ENCODE results near the gene UQCRC1.

Gene UQCRC1

DNA sequence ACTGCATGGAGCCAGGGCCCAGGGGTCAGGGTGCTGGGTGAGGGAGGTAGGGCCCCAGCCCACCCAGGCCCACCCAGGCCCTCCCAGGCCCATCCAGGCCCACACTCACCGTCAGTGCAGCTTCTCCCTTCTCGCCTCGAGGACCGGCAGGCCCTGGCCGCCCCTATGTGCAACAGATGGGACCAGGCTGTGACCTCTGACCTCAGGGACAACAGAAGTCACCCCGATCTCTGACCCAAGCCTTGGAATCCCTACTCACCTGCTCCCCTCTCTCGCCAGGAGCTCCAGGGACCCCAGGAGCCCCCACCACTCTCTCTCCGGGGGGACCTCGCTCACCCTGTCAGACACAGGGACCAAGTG lies 43.1 kb downstream of the UQCRC1 start:
- Histone ChIP-seq H3K4me3 (ENCODE audit: low read depth, low read length) (no peak overlapping the region), H3K4me1 (ENCODE audit: control insufficient read depth, insufficient read depth, low read length) (no peaks in the 10 kb centered on the region), H3K9ac (ENCODE audit: low read depth, low read length) (no peak overlapping the region), H3K9me3 (ENCODE audit: control insufficient read depth, insufficient read depth, low read length) (no peaks in the 10 kb centered on the region), H3K27me3 (ENCODE audit: control insufficient read depth, insufficient read depth, low read length) (no peaks in the 10 kb centered on the region), H3K36me3 (ENCODE audit: control insufficient read depth, insufficient read depth, low read length) (peaks cover 48% of the 10 kb centered on the region)

DNA sequence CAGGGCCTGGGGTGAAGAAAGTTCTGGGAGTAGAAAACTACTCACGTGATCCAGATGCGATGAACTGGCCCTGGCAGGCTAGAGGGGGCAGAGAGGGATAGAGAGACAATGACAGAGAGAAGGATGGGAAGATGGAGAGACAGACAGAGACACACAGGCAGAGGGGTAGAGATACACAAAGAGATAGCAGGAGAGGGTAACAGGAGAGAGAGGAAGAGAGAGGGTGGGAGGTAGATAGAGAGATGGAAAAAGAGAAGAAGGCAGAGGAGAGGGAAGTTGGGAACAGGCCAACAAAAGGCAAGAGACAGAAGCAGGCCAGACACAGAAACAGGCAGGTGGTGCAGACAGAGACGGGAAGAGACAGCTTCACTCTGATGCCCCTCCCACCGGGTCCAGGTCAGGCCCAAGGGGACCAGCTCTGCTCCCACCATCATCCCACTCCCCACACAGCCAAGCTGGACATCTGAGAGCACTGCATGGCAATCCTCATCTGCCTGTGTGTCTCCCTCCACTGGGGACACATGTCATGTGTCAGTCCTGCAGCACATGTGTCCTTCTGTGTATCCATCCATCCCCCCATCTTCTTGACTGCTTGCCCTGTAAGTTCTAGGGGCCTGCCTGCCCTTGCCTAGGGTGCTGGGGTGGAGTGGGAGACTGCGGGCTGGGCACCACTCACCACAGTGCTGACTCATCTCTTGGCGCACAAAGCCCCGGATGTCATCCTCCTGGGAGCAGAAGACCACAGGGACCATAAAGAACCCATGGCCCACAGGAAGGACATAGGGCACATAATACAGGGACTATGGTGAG lies 43.6 kb downstream of the UQCRC1 start:
- Histone ChIP-seq H3K36me3 (ENCODE audit: control insufficient read depth, insufficient read depth, low read length) (peaks cover 42% of the 10 kb centered on the region), H3K27me3 (ENCODE audit: control insufficient read depth, insufficient read depth, low read length) (no peaks in the 10 kb centered on the region), H3K4me3 (ENCODE audit: low read depth, low read length) (no peak overlapping the region), H3K9ac (ENCODE audit: low read depth, low read length) (no peak overlapping the region), H3K4me1 (ENCODE audit: control insufficient read depth, insufficient read depth, low read length) (no peaks in the 10 kb centered on the region), H3K9me3 (ENCODE audit: control insufficient read depth, insufficient read depth, low read length) (no peaks in the 10 kb centered on the region)

DNA sequence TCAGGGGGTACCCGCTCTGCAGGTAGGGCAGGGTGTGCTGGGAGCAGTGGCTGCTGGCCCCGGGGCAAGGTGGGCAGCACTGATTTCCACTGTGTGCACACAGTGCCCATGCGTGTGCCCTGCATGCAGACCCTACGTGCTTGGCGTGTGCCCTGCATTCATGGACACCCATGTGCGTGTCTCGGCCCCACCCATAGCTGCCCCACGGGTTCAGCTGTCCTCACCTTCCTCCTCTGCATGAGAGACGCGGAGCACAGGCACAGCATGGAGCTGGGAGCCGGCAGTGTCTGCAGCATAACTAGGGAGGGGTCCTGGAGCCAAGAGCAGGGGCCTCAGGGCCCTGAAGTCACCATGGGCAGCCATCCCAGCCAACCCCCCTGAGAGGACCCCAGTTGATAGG lies 44.3 kb downstream of the UQCRC1 start:
- Histone ChIP-seq H3K36me3 (ENCODE audit: control insufficient read depth, insufficient read depth, low read length) (peaks cover 39% of the 10 kb centered on the region), H3K4me3 (ENCODE audit: low read depth, low read length) (no peak overlapping the region), H3K4me1 (ENCODE audit: control insufficient read depth, insufficient read depth, low read length) (peaks cover 4% of the 10 kb centered on the region), H3K9ac (ENCODE audit: low read depth, low read length) (no peak overlapping the region), H3K27me3 (ENCODE audit: control insufficient read depth, insufficient read depth, low read length) (no peaks in the 10 kb centered on the region), H3K9me3 (ENCODE audit: control insufficient read depth, insufficient read depth, low read length) (no peaks in the 10 kb centered on the region)

DNA sequence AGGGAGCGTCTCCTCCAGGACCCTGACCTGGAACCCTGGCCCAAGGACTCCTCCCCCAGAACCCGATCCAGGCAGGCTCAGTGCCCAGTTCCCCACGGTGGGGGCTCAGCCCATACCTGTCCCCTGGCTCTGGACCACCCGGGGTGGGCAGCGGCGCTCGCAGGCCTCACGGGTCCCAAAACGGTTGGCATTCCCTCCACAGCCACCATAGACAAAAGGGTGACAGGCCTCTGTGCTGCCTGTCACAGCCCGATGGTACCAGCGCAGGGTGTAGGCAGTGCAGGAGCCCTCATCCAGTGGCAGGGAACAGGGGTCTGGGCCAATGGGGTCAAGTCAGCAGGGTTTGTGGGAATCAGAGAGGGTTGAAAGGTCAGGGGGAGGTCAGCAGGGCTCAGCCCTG lies 44.8 kb downstream of the UQCRC1 start:
- Histone ChIP-seq H3K36me3 (ENCODE audit: control insufficient read depth, insufficient read depth, low read length) (peaks cover 35% of the 10 kb centered on the region), H3K4me3 (ENCODE audit: low read depth, low read length) (no peak overlapping the region), H3K9me3 (ENCODE audit: control insufficient read depth, insufficient read depth, low read length) (no peaks in the 10 kb centered on the region), H3K4me1 (ENCODE audit: control insufficient read depth, insufficient read depth, low read length) (peaks cover 5% of the 10 kb centered on the region), H3K9ac (ENCODE audit: low read depth, low read length) (no peak overlapping the region), H3K27me3 (ENCODE audit: control insufficient read depth, insufficient read depth, low read length) (no peaks in the 10 kb centered on the region)

DNA sequence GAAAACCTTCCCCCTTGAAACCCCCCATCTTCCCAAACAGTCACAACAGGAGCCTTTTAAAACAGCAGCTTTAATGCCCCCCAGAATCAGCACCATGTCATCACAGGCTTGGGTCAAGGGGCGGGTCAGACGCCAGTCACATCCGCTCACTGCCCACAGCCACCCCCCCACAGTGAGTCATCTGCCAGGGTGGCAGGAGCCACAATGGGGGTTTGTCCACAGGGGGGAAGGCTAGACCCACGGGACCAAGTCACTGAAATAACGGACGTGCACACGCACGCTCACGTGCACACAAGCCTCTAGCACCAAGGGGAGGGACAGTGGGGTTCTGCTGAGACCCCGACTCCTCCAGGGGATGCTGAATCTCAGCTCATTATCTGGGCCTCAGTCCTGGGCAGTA lies 45.4 kb downstream of the UQCRC1 start:
- Histone ChIP-seq H3K4me3 (ENCODE audit: low read depth, low read length) (no peak overlapping the region), H3K9ac (ENCODE audit: low read depth, low read length) (no peak overlapping the region), H3K9me3 (ENCODE audit: control insufficient read depth, insufficient read depth, low read length) (no peaks in the 10 kb centered on the region), H3K27me3 (ENCODE audit: control insufficient read depth, insufficient read depth, low read length) (no peaks in the 10 kb centered on the region), H3K36me3 (ENCODE audit: control insufficient read depth, insufficient read depth, low read length) (peaks cover 30% of the 10 kb centered on the region), H3K4me1 (ENCODE audit: control insufficient read depth, insufficient read depth, low read length) (peaks cover 5% of the 10 kb centered on the region)

DNA sequence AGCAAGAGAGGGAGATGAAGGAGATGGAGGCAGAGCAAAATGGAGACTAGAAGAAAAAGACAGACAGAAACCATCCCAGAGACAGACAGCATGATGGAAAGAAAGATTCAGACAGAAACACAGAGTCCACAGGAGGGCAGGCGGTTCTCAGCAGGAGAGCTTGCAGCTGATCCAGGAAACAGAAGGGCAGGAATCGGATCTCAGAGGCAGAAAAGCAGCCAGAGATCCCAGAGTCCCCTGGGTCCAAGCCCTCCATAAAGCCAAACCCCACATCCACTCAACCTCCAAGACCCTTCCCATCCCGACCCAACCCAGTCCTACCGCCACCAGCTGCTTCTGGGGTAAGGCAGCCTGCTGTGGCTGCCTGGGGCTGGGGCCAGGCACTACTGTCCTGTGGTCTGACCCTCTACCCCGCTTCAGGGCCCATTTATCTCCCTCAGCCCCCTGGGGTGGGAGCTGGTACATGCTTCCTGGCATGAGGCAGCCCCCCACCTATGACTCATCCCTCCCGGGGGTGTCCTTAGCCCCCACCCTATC lies 46.0 kb downstream of the UQCRC1 start, which contains the start of gene UCN2:
Gene UCN2, minus strand, starts transcription at position 400 of the 537 bp plus-strand sequence. CDS start 657 bp downstream, outside the sequence.
- H3K4me1 ChIP-seq (ENCODE audit: control insufficient read depth, insufficient read depth, low read length): peaks cover 5% of the 10 kb centered on the region
- peaks cover 25% of the 10 kb centered on the region for H3K36me3 ChIP-seq (ENCODE audit: control insufficient read depth, insufficient read depth, low read length)
- H3K9me3 ChIP-seq (ENCODE audit: control insufficient read depth, insufficient read depth, low read length): no peaks in the 10 kb centered on the region
- no peak within 1 kb of the TSS for H3K4me3 ChIP-seq (ENCODE audit: low read depth, low read length)
- H3K9ac ChIP-seq (ENCODE audit: low read depth, low read length): peak within 1 kb of the TSS; percentile 9
- H3K27me3 ChIP-seq (ENCODE audit: control insufficient read depth, insufficient read depth, low read length): no peaks in the 10 kb centered on the region

DNA sequence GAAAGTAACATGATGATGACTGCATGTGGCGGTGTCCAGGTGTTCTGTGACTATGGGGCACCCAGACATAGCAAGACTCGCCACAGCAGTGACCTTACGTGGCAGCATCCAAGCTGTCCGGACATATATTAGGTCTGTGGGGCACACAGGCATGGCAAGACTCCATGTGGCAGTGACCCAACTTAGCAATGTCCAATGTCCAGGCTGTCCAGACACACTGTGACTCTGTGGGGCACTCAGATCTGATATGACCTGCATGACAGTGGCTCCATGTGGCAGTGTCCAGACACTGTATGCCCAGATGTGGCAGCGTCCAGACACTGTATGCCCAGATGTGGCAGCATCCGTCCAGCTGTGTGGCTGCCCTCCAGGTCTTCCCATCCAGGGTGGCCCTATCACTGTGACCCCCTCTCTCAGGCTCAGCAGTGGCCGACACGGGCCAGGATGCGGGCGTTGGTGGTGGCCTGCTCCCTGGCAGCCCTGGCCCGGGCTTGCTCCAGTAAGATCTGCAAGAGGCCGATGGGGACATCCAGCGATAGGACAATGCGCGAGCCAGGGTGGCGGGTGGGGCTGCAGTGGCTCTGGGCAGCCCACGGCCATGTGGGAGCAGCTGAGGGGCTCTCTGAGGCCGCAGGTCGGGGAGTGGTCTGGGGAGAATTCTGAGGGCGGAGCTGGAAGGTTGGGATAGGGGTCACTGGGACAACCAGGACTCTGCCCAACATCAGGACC lies 46.9 kb downstream of the UQCRC1 start:
- Histone ChIP-seq H3K9me3 (ENCODE audit: control insufficient read depth, insufficient read depth, low read length) (no peaks in the 10 kb centered on the region), H3K27me3 (ENCODE audit: control insufficient read depth, insufficient read depth, low read length) (no peaks in the 10 kb centered on the region), H3K36me3 (ENCODE audit: control insufficient read depth, insufficient read depth, low read length) (peaks cover 18% of the 10 kb centered on the region), H3K4me3 (ENCODE audit: low read depth, low read length) (no peak overlapping the region), H3K9ac (ENCODE audit: low read depth, low read length) (no peak overlapping the region), H3K4me1 (ENCODE audit: control insufficient read depth, insufficient read depth, low read length) (peaks cover 5% of the 10 kb centered on the region)

DNA sequence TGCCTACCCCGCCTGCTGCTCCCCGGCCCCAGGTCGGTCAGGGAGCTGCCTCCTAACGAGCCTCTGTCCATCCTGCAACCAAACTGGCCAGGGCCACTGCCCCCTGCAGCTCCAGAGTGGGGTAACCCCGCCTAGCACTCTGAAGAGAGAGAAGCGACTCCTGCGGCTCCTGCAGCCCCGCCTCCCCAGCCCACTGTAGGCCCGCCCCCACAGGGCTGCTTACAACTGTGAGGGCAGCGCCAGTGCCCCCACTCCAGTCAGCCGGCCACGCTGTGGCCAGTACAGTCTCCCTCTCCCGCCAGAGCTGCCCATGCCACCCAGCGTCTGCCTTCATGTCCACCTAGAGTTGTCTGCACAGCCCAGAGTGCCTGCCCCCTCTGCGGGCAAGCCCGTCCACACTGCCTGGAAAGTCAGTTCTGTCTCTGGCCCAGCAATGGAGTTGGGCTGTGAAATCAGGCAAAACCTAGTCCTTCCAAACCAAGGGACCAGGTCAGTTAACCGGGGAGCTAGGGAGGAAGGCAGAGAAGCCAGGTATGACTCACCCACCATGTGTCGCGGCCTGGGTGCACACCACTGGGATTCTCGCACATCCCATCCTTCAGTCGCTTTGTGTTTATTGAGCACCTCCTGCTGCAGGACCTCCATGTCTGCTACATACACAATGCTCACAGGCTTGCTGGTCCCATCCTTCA lies 48.3 kb downstream of the UQCRC1 start:
- Histone ChIP-seq H3K4me3 (ENCODE audit: low read depth, low read length) (peak overlapping the region; percentile 27), H3K36me3 (ENCODE audit: control insufficient read depth, insufficient read depth, low read length) (peaks cover 8% of the 10 kb centered on the region), H3K9ac (ENCODE audit: low read depth, low read length) (peak overlapping the region; percentile 66), H3K4me1 (ENCODE audit: control insufficient read depth, insufficient read depth, low read length) (peaks cover 5% of the 10 kb centered on the region), H3K27me3 (ENCODE audit: control insufficient read depth, insufficient read depth, low read length) (no peaks in the 10 kb centered on the region), H3K9me3 (ENCODE audit: control insufficient read depth, insufficient read depth, low read length) (no peaks in the 10 kb centered on the region)

DNA sequence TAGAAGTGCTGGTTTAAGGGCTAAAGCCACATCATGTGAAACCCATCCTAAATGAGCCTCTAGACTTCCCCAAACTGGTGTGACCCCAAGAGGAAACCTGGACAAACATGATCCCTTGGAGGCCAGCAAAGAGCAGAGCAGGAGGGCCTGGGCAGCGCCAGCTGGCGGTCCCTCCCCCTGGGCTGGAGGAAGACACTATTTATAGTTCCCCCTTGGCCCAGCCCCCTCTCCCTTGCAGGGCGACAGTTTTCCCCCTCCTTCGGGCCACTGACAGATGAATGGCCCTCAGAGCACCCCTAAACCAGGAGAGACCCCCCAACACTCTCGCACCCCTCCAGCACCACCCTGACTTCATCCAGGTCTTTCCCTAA lies 48.8 kb downstream of the UQCRC1 start:
- no peak overlapping the region for H3K9ac ChIP-seq (ENCODE audit: low read depth, low read length)
- H3K36me3 ChIP-seq (ENCODE audit: control insufficient read depth, insufficient read depth, low read length): peaks cover 8% of the 10 kb centered on the region
- no peaks in the 10 kb centered on the region for H3K27me3 ChIP-seq (ENCODE audit: control insufficient read depth, insufficient read depth, low read length)
- H3K4me3 ChIP-seq (ENCODE audit: low read depth, low read length): peak overlapping the region; percentile 27
- no peaks in the 10 kb centered on the region for H3K9me3 ChIP-seq (ENCODE audit: control insufficient read depth, insufficient read depth, low read length)
- H3K4me1 ChIP-seq (ENCODE audit: control insufficient read depth, insufficient read depth, low read length): peaks cover 7% of the 10 kb centered on the region

DNA sequence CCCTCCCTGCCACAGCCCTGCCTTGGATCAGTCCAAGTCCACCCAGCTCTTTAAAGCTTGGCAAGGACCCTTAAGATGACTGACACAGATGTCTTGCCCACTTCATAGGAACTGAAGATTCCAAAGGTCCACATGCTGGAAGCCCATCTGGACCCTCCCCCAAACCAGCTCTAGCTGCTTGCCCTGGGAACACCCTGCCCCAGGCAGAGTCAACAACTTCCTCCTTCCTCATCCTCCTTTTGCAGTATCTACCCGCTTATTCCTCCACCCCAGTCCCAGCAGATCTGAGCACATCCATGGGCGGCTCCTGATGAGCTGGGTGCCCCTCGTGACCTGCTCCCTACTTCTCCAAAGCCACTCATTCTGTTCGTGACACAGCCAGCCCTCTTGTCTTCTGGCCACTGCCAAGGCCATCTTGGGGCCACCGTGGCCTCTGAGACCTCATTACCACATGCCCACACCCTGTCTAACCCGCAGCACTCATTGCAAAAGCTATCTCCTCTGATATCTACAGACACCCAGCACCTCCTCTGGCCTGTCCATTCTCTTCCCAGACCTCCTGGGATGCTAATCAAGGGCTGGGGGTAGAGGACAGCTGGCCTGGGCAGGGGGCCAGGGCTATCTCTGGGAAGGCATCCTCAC lies 50.8 kb downstream of the UQCRC1 start:
- Histone ChIP-seq H3K36me3 (ENCODE audit: control insufficient read depth, insufficient read depth, low read length) (peaks cover 2% of the 10 kb centered on the region), H3K9ac (ENCODE audit: low read depth, low read length) (no peak overlapping the region), H3K4me3 (ENCODE audit: low read depth, low read length) (no peak overlapping the region), H3K27me3 (ENCODE audit: control insufficient read depth, insufficient read depth, low read length) (no peaks in the 10 kb centered on the region), H3K4me1 (ENCODE audit: control insufficient read depth, insufficient read depth, low read length) (peaks cover 7% of the 10 kb centered on the region), H3K9me3 (ENCODE audit: control insufficient read depth, insufficient read depth, low read length) (no peaks in the 10 kb centered on the region)

All from iPS-15b (cell line).